GM18502 (cell line): Measurements from ENCODE around the gene CRELD1.

Source experiments
- ATAC-seq: cut with Tn5 transposase; IDR thresholded peaks from one replicate; pipeline ENCODE4 v1.9.1; 2021; ENCODE audit warnings: mild to moderate bottlenecking; ENCODE audit not compliant: unreplicated experiment, poor library complexity

The CRELD1 gene

DNA sequence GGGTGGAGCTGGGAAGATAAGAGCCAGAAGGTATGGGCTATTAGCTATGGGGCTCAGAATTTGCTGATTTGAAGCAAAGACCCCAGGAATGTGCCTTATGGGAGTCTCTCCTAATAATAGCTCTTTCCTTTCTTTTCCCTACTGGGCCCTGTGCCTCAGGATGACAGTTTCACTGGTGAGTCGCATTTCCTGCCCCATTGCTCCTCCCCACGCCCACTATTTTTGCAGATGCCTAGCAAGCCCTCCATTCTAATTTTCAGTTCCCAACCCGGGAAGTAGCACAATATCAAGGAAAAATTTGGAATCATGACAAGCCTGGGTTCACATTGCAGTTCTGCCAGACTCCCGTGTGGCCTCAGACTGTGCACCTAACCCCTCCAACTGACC is 30.4 kb upstream of the CRELD1 start:
- ATAC-seq = no peak

DNA sequence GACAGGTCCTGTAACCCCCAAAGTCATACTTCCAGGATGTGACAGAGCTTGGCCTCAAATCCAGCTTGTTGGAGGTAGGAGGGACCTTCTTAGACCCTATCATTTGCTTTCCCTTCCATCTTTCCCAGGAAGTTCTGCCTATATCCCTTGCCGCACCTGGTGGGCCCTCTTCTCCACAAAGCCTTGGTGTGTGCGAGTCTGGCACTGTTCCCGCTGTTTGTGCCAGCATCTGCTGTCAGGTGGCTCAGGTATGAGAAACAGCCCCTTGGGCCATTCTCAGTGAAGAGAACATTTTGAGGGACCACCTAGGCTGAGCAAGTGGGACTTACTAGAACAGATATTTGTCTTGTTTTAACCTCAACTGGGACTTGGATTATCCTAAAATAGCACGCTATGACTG is 29.7 kb upstream of the CRELD1 start:
- ATAC-seq = no peak

- ATAC-seq = no peak
Measured at GRCh38 chr3:9906480-9906879, 27.2 kb upstream of the CRELD1 start.

GRCh38 chr3:9908286-9908685 is 25.3 kb upstream of the CRELD1 start:
- ATAC-seq = no peak

- ATAC-seq = no peak
Measured at GRCh38 chr3:9909221-9910013, 24.2 kb upstream of the CRELD1 start.

DNA sequence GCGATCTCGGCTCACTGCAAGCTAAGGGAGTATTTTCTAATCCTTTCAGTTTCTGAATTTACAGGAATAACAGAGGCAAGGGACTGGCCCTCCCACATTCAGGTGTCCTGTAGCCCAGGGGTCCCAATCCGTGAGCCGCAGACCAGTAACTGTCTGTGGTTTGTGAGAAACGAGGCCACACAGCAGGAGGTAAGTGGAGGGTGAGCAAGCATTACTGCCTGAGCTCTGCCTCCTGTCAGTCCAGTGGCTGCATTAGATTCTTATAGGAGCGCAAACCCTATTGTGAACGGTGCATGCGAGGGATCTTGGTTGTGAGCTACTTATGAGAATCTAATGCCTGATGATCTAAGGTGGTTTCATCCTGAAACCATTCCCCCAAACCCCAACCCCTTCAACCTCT is 21.8 kb upstream of the CRELD1 start:
- no peak for ATAC-seq

GRCh38 chr3:9912294-9912935 is 21.2 kb upstream of the CRELD1 start:
- no peak for ATAC-seq

GRCh38 chr3:9913601-9914000 is 20.0 kb upstream of the CRELD1 start:
- ATAC-seq = no peak

DNA sequence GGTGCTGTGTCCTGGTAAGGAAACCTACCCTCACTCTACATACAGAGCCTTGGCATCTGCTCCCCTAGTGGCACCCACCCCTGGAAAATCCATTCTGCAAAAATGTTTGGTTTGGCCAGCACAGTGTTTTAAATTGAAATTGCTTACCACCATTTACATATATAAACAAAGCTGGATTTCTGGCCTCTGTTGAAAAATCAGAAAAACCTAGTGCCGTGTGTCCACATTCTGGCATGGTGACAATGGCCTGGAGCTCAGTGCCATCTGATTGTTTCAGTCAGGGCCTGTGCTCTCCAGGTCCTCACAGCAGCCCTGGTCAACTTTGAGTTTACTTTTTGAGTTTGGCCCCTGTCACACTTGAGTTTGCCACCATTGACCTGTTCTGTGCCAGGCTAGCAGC is 19.6 kb upstream of the CRELD1 start:
- ATAC-seq = no peak

DNA sequence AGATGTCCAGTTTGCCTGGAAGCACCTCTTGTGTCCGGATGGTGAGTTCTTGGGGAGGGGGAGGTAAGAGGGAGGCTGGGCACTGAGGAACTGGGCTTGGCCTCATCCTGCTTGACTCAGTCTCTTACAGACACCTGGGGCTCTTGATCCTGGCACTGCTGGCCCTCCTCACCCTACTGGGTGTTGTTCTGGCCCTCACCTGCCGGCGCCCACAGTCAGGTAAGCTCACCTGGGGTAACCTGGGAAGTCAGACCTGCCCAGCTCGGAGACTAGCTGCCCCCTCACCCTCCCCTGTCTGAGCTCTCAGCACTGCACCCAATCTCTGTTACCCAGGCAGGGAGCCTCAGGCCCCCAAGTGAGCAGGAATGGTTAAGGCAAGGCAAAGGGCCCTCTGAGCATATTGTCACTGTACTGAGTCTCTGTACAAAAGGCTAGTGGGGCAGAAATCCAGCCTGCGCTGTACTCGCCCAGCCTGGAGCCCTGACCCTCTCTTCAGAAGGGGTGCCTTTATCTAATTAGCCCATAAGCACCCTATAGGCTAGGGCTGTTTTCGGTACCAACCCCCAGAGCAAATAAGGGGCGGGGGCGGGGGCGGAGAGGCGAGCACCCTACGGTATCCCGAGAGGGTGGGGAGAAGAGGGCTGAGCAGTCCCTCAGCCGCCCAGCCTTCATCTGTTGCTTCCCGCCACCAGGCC is 18.9 kb upstream of the CRELD1 start:
- no peak for ATAC-seq

DNA sequence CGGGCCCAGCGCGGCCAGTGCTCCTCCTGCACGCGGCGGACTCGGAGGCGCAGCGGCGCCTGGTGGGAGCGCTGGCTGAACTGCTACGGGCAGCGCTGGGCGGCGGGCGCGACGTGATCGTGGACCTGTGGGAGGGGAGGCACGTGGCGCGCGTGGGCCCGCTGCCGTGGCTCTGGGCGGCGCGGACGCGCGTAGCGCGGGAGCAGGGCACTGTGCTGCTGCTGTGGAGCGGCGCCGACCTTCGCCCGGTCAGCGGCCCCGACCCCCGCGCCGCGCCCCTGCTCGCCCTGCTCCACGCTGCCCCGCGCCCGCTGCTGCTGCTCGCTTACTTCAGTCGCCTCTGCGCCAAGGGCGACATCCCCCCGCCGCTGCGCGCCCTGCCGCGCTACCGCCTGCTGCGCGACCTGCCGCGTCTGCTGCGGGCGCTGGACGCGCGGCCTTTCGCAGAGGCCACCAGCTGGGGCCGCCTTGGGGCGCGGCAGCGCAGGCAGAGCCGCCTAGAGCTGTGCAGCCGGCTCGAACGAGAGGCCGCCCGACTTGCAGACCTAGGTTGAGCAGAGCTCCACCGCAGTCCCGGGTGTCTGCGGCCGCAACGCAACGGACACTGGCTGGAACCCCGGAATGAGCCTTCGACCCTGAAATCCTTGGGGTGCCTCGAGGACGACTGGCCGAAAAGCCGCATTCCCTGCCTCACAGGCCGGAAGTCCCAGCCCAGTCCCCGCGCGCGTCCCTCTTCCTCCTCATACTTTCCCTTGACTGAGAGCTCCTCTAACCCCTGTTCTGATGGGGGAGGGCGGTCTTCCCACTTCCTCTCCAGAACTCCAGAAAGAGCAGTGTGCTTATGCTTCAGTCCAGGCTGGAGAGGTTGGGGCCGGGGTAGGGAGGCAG is 18.1 kb upstream of the CRELD1 start:
- ATAC-seq = no peak

- ATAC-seq = no peak
Measured at GRCh38 chr3:9916346-9916733, 17.3 kb upstream of the CRELD1 start.

DNA sequence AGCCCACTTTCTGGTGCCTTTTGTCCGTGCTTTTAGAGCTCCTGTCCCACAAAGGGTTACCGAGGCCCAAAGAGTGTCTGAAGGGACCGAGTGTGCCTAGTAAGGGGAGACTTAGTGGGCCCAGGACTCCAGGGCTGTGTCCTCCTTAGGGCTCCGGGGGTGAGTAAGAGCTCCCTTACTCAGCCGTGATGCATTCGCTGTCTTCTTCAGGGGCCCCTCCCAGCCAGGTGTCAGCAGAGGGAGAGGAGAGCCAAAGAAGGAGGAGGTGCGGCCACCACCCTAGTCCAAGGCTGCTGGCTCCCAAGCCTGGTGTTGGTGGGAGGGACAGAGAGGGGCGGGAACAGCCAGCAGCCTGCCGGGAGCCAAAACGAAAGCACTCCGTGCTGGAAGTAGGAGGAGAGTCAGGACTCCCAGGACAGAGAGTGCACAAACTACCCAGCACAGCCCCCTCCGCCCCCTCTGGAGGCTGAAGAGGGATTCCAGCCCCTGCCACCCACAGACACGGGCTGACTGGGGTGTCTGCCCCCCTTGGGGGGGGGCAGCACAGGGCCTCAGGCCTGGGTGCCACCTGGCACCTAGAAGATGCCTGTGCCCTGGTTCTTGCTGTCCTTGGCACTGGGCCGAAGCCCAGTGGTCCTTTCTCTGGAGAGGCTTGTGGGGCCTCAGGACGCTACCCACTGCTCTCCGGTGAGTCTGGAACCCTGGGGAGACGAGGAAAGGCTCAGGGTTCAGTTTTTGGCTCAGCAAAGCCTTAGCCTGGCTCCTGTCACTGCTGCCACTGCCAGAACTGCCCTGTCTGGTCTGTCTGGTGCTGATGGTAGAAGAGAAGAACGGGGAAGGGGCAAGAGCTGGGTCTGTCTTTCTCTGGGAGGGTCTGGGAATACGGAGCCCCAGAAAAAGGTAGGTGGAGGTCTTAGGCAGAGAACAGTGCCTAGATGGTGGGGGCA is 16.6 kb upstream of the CRELD1 start, which contains the start of gene IL17RC:
TSS of gene IL17RC (plus strand) at position 365 of the 947 bp plus-strand sequence. CDS start at position 583, 218 bp downstream.
- ATAC-seq = no peak

DNA sequence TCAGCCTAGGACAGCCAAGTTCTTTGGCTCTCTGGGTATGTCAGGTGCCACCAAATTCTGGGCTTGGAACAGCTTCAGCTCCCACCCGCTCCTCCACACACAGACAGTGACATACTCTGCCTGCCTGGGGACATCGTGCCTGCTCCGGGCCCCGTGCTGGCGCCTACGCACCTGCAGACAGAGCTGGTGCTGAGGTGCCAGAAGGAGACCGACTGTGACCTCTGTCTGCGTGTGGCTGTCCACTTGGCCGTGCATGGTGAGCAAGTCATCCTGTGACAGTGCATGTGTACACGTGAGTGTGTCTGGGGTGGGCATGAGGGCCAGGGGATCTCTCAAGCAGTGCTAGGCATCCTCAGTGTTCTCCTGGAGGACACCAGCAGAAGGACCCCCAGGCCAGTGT is 15.8 kb upstream of the CRELD1 start:
- ATAC-seq = no peak

- ATAC-seq = no peak
Measured at GRCh38 chr3:9918261-9919038, 15.2 kb upstream of the CRELD1 start.

DNA sequence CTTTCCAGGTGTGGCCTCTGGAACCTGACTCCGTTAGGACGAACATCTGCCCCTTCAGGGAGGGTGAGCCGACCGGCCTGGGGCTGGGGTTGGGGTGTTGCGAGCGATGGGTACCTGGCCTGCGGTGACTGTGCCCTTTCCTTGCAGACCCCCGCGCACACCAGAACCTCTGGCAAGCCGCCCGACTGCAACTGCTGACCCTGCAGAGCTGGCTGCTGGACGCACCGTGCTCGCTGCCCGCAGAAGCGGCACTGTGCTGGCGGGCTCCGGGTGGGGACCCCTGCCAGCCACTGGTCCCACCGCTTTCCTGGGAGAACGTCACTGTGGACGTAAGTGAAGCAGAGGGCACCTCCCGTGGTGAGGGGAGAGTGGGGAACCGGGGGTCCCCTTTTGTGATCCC is 5.5 kb upstream of the CRELD1 start:
- no peak for ATAC-seq

- no peak for ATAC-seq
Measured at GRCh38 chr3:9930804-9931418, 2.7 kb upstream of the CRELD1 start.

GRCh38 chr3:9932535-9932842 is 1.1 kb upstream of the CRELD1 start:
- ATAC-seq = no peak
